Astrocyte of the cerebellum (primary cell): ENCODE data around the gene ERMN.
"Not testable (repeated sequence)": the region's sequence is repeated elsewhere in the genome, so short reads cannot be mapped to it uniquely, and the experiment has no call there.

Source experiments
- DNase-seq: peaks from one replicate; pipeline ENCODE4 v3.0.0-alpha.2; 2011; ENCODE audit warnings: low read depth
- H3K4me3 ChIP-seq: 2 replicates; pipeline ENCODE4 v1.5.1; 2011; ENCODE audit warnings: mild to moderate bottlenecking, low read depth, low read length, moderate library complexity
- CTCF ChIP-seq: IDR thresholded peaks from 2 replicates; pipeline ENCODE4 v1.5.1; 2012; ENCODE audit warnings: low read length, low read depth, moderate library complexity, mild to moderate bottlenecking; ENCODE audit errors: missing control alignments
- in situ Hi-C: cut with HindIII; loops from 2 replicates; pipeline ENCODE4 v1.10.0; 2017; ENCODE audit warnings: low sequenced_read_pairs

Gene ERMN

GRCh38 chr2:157290525-157290924 lies 35.1 kb downstream of the ERMN start:
- in situ Hi-C loops: no loop called here
- no peak for DNase-seq
- TF ChIP-seq CTCF: no peak
- H3K4me3 ChIP-seq: no peak overlapping the region

GRCh38 chr2:157287160-157287559 lies 38.5 kb downstream of the ERMN start:
- no peak for DNase-seq
- H3K4me3 ChIP-seq: no peak overlapping the region
- TF ChIP-seq CTCF: no peak
- in situ Hi-C loops: no loop called here

DNA sequence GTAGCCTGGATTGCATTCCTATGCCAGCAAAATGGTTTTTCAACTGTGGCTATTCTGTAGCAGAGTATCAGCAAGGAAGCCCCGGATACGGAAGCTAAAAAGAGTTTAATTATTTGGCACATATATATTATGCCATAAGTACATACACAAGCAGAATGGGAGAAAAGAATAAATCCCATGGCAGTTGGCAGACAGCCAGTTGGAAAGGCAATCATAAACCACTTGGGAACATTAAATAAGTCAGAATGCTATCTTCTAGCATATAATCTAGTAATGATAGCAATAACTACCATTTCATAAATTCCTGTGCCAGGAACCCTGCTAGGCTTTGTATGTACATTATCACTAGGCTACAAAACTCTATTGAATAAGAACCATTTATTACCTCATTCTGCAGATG lies 42.2 kb downstream of the ERMN start:
- in situ Hi-C loops: no loop called here
- H3K4me3 ChIP-seq: no peak overlapping the region
- no peak for TF ChIP-seq CTCF
- no peak for DNase-seq

- TF ChIP-seq CTCF: no peak
These were observed 44.3 kb downstream of the ERMN start for GRCh38 chr2:157281316-157281715.

GRCh38 chr2:157279311-157279710 lies 46.3 kb downstream of the ERMN start:
- DNase-seq, in situ Hi-C loops, H3K4me3 ChIP-seq: not testable (repeated sequence)

More at GRCh38 chr2:157281316-157281715, 44.3 kb downstream of the ERMN start:
- H3K4me3 ChIP-seq: no peak overlapping the region
- DNase-seq: no peak
- in situ Hi-C loops: no loop called here

DNA sequence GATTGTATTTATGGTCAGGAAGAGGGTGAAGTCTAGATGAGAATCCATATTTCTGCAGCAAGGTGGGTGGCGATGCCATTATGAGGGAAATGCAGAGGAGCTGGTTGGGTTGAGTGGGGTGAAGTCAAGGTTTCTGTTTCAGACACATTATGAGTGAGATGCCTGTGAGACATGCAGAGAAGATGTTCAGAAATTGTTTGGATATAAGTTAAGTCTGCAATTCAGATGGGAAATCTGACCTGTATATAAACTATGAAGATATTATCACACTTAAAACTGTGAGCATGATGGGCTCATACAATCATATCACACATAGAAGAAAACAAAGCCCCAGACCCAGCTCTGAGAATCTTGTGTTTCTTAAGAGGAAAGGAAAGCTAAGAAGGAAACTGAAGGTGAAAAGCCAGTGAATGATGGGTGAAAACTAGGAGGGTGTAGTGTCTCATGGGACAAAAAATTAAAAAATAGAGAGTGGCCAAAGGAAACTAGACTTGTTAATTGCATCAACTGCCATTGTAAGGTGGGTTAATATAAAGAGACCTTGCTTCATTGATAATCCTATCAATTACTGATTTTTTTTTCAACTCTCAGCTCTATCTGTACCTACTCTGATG lies 53.9 kb downstream of the ERMN start:
- in situ Hi-C loops: no loop called here
- no peak for DNase-seq
- H3K4me3 ChIP-seq: no peak overlapping the region
- no peak for TF ChIP-seq CTCF

GRCh38 chr2:157269922-157270321 lies 55.7 kb downstream of the ERMN start:
- TF ChIP-seq CTCF: no peak
- no peak overlapping the region for H3K4me3 ChIP-seq
- no peak for DNase-seq
- in situ Hi-C loops: no loop called here
